H9 (cell line): ENCODE results near the gene TMEM80. TPM values are rescaled to one million over a fixed set of nuclear protein-coding genes. Genes with fewer than 3 reads are reported as not detected.

Source experiments
- DNase-seq: peaks from one replicate; pipeline ENCODE4 v3.0.0-alpha.2; 2017
- H2AFZ ChIP-seq: one replicate; pipeline ENCODE4 v1.6.1; 2013; ENCODE audit warnings: mild to moderate bottlenecking, low read length, control low read depth, moderate library complexity
- H2AK5ac ChIP-seq: 2 replicates; pipeline ENCODE4 v1.6.1; 2013; ENCODE audit warnings: low read length, control low read depth, mixed read lengths; ENCODE audit not compliant: insufficient read length
- H2BK120ac ChIP-seq: one replicate; pipeline ENCODE4 v1.6.1; 2013; ENCODE audit warnings: low read depth, mild to moderate bottlenecking, low read length, control low read depth, inconsistent platforms; ENCODE audit not compliant: poor library complexity, severe bottlenecking
- H2BK12ac ChIP-seq: 2 replicates; pipeline ENCODE4 v1.6.1; 2013; ENCODE audit warnings: low read length, control low read depth, mixed read lengths, low read depth; ENCODE audit not compliant: insufficient read length
- H2BK15ac ChIP-seq: 2 replicates; pipeline ENCODE4 v1.6.1; 2013; ENCODE audit warnings: low read depth, low read length, control low read depth
- H2BK20ac ChIP-seq: one replicate; pipeline ENCODE4 v1.6.1; 2013; ENCODE audit warnings: low read depth, mild to moderate bottlenecking, low read length, control low read depth, inconsistent platforms; ENCODE audit not compliant: poor library complexity, severe bottlenecking
- H2BK5ac ChIP-seq: 2 replicates; pipeline ENCODE4 v1.6.1; 2013; ENCODE audit warnings: low read length, control low read depth, mixed read lengths; ENCODE audit not compliant: insufficient read length
- H3K14ac ChIP-seq: 2 replicates; pipeline ENCODE4 v1.6.1; 2013; ENCODE audit warnings: low read length, control low read depth; ENCODE audit not compliant: insufficient read depth
- H3K18ac ChIP-seq: 2 replicates; pipeline ENCODE4 v1.6.1; 2013; ENCODE audit warnings: low read depth, mild to moderate bottlenecking, mixed read lengths, low read length, control low read depth; ENCODE audit not compliant: insufficient read length
- H3K23ac ChIP-seq: 2 replicates; pipeline ENCODE4 v1.6.1; 2013; ENCODE audit warnings: low read length, control low read depth, mixed read lengths, low read depth; ENCODE audit not compliant: insufficient read length
- H3K23me2 ChIP-seq: 2 replicates; pipeline ENCODE4 v1.6.1; 2013; ENCODE audit warnings: low read depth, mild to moderate bottlenecking, mixed read lengths, low read length, control low read depth; ENCODE audit not compliant: insufficient read length, poor library complexity, severe bottlenecking
- H3K27ac ChIP-seq: 2 replicates; pipeline ENCODE4 v1.5.1; 2013; ENCODE audit warnings: low read length, control low read depth, mixed read lengths, low read depth; ENCODE audit not compliant: insufficient read length
- H3K27me3 ChIP-seq: 2 replicates; pipeline ENCODE4 v1.6.1; 2013; ENCODE audit warnings: low read length, control low read depth, inconsistent platforms; ENCODE audit not compliant: insufficient read depth
- H3K4ac ChIP-seq: 2 replicates; pipeline ENCODE4 v1.6.1; 2013; ENCODE audit warnings: low read depth, mild to moderate bottlenecking, control low read depth, inconsistent platforms, low read length, moderate library complexity
- H3K4me1 ChIP-seq: 2 replicates; pipeline ENCODE4 v1.6.1; 2013; ENCODE audit warnings: low read length, control low read depth, inconsistent platforms; ENCODE audit not compliant: insufficient read depth
- H3K4me2 ChIP-seq: 2 replicates; pipeline ENCODE4 v1.6.1; 2013; ENCODE audit warnings: low read length, control low read depth, mixed read lengths; ENCODE audit not compliant: insufficient read length, insufficient read depth
- H3K56ac ChIP-seq: 2 replicates; pipeline ENCODE4 v1.6.1; 2013; ENCODE audit warnings: low read depth, mild to moderate bottlenecking, mixed read lengths, low read length, control low read depth; ENCODE audit not compliant: insufficient read length
- H3K79me1 ChIP-seq: 2 replicates; pipeline ENCODE4 v1.6.1; 2013; ENCODE audit warnings: low read depth, mild to moderate bottlenecking, moderate library complexity, low read length, control low read depth, inconsistent platforms; ENCODE audit not compliant: insufficient read depth, poor library complexity, severe bottlenecking
- H3K79me2 ChIP-seq: 2 replicates; pipeline ENCODE4 v1.6.1; 2013; ENCODE audit warnings: low read length, control low read depth, inconsistent platforms; ENCODE audit not compliant: insufficient read depth
- H3K9ac ChIP-seq: 2 replicates; pipeline ENCODE4 v1.6.1; 2013; ENCODE audit warnings: low read length, control low read depth, mixed read lengths; ENCODE audit not compliant: insufficient read length; ENCODE audit errors: extremely low read depth
- H3K9me3 ChIP-seq: one replicate; pipeline ENCODE4 v1.6.1; 2013; ENCODE audit warnings: low read depth, low read length, inconsistent platforms; ENCODE audit not compliant: control insufficient read depth
- H3T11ph ChIP-seq: one replicate; pipeline ENCODE4 v1.6.1; 2013; ENCODE audit warnings: mild to moderate bottlenecking, low read length, control low read depth, inconsistent platforms
- H4K20me1 ChIP-seq: one replicate; pipeline ENCODE4 v1.6.1; 2013; ENCODE audit not compliant: control insufficient read depth, insufficient read length, insufficient read depth
- H4K5ac ChIP-seq: 2 replicates; pipeline ENCODE4 v1.6.1; 2013; ENCODE audit warnings: low read depth, mild to moderate bottlenecking, mixed read lengths, low read length, control low read depth; ENCODE audit not compliant: insufficient read length
- H4K8ac ChIP-seq: replicated peaks from 2 replicates; pipeline ENCODE4 v1.6.1; 2013; ENCODE audit warnings: low read length, control low read depth, mixed read lengths, low read depth; ENCODE audit not compliant: insufficient read length
- H4K91ac ChIP-seq: 2 replicates; pipeline ENCODE4 v1.6.1; 2013; ENCODE audit warnings: low read depth, mild to moderate bottlenecking, moderate library complexity, mixed read lengths, low read length, control low read depth; ENCODE audit not compliant: insufficient read length
- H3K27ac Mint-ChIP-seq, 3 experiments: 2 replicates in 2 of 3; 3 replicates in 1 of 3; pipeline ENCODE4 v1.8.0; 2020 to 2021; ENCODE audit warnings: mixed read lengths in 3 of 3, mild to moderate bottlenecking in 1 of 3, moderate library complexity in 1 of 3
- H3K27me3 Mint-ChIP-seq: 2 replicates; pipeline ENCODE4 v1.8.0; 2021; ENCODE audit warnings: low read depth, mild to moderate bottlenecking, moderate library complexity, mixed read lengths
- H3K36me3 Mint-ChIP-seq, 3 experiments: 2 replicates in 2 of 3; 3 replicates in 1 of 3; pipeline ENCODE4 v1.8.0; 2020 to 2021; ENCODE audit warnings: low read depth in 3 of 3, mixed read lengths in 3 of 3; ENCODE audit not compliant: insufficient read depth in 1 of 3
- H3K4me1 Mint-ChIP-seq, 2 experiments: 2 replicates each; pipeline ENCODE4 v1.8.0; 2020; ENCODE audit warnings: mixed read lengths in 2 of 2
- H3K4me3 Mint-ChIP-seq, 2 experiments: 2 replicates in 1 of 2; 3 replicates in 1 of 2; pipeline ENCODE4 v1.8.0; 2020 to 2021; ENCODE audit warnings: mild to moderate bottlenecking in 2 of 2, mixed read lengths in 2 of 2, moderate library complexity in 1 of 2
- H3K9me3 Mint-ChIP-seq, 2 experiments: 2 replicates in 1 of 2; 3 replicates in 1 of 2; pipeline ENCODE4 v1.8.0; 2020; ENCODE audit warnings: mild to moderate bottlenecking in 2 of 2, mixed read lengths in 2 of 2, moderate library complexity in 1 of 2
- CTCF ChIP-seq: fragments of 200-600 bp; sonication (generic); conservative IDR thresholded peaks from 3 replicates; pipeline ENCODE4 v1.8.0; 2021; ENCODE audit warnings: antibody characterized with exemption, mild to moderate bottlenecking
- WGBS: extraction: QIAGEN DNeasy Blood & Tissue Kit; methylation state at CpG from one replicate; pipeline ENCODE4 v1.1.7; 2013; ENCODE audit warnings: missing lambda C conversion rate, low lambda C conversion rate, mixed read lengths; ENCODE audit not compliant: insufficient read length; ENCODE audit errors: extremely low coverage; 5-methylcytosine and 5-hydroxymethylcytosine counted together
- total RNA-seq: library from RNA; stranded (reverse); gene quantifications from 2 replicates; pipeline ENCODE4 v1.2.1, GENCODE V29; 2021

TMEM80 gene
- total RNA-seq, 1 experiment from 2014 or later, result 23.6 TPM

DNA sequence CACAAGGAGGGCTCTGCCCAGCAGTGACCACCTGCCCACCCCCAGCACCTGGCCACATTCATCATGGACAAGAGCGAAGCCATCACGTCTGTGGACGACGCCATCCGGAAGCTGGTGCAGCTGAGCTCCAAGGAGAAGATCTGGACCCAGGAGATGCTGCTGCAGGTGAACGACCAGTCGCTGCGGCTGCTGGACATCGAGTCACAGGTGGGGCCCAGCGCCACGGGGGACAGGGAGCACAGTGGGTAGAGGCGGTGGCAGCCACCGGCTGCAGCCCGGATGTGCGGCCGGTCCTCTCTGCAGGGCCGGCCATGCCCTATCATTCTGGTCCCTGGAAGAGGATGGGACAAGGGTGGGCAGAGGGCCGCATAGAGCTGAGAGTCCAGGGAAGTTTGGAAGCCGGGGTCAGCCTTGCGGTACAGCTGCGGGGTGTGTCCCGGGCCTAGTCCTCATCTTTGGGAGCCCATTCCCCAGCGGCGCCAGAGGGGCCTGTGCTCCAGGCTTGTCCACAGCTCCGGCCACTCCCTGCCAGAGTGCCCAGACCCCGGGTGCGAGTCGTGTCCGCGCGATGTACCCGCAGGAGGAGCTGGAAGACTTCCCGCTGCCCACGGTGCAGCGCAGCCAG lies 24.5 kb downstream of the TMEM80 start:
- peak overlapping the region; percentile 41 to 71; a peak in 3 of 5 replicates for H3K4me3 Mint-ChIP-seq
- H4K91ac ChIP-seq, result no peak overlapping the region
- no CpG with 5 or more reads among the region's 35 CpGs for WGBS
- H3K36me3 Mint-ChIP-seq, result peaks cover 2 to 15% (median 3%) of the 10 kb centered on the region in 3 experiments; a peak in 5 of 7 replicates
- H3K4ac ChIP-seq, result no peak overlapping the region
- H4K20me1 ChIP-seq, result no peaks in the 10 kb centered on the region
- H2AFZ ChIP-seq, result no peak overlapping the region
- H2BK12ac ChIP-seq, result no peak overlapping the region
- no peak overlapping the region for H2BK5ac ChIP-seq
- H2BK20ac ChIP-seq, result no peak overlapping the region
- no peak overlapping the region for H3K27ac ChIP-seq
- H3K23me2 ChIP-seq, result no peaks in the 10 kb centered on the region
- peaks cover 3 to 20% of the 10 kb centered on the region in 2 experiments; a peak in 3 of 4 replicates for H3K4me1 Mint-ChIP-seq
- no peak overlapping the region for H2BK15ac ChIP-seq
- no peak overlapping the region for H3T11ph ChIP-seq
- H3K4me1 ChIP-seq, result no peaks in the 10 kb centered on the region
- no peaks in the 10 kb centered on the region for H3K79me1 ChIP-seq
- H3K9me3 Mint-ChIP-seq, result peaks cover 6 to 7% of the 10 kb centered on the region in 2 experiments
- H3K79me2 ChIP-seq, result no peaks in the 10 kb centered on the region
- H3K23ac ChIP-seq, result no peak overlapping the region
- no peak overlapping the region for H2AK5ac ChIP-seq
- H4K5ac ChIP-seq, result no peak overlapping the region
- H2BK120ac ChIP-seq, result no peak overlapping the region
- H3K56ac ChIP-seq, result no peak overlapping the region
- H3K4me2 ChIP-seq, result peak overlapping the region; percentile 51
- 0 out of 2 replicates have a peak overlapping the region, but pooled peaks have one; percentile 34 for H3K14ac ChIP-seq
- no peaks in the 10 kb centered on the region for H3K27me3 ChIP-seq
- H3K18ac ChIP-seq, result peak overlapping the region; percentile 17
- no peak overlapping the region for H3K9ac ChIP-seq
- no peak overlapping the region for H3K27ac Mint-ChIP-seq
- no peaks in the 10 kb centered on the region for H3K27me3 Mint-ChIP-seq
- no peak for TF ChIP-seq CTCF
- no peak for DNase-seq
- H3K9me3 ChIP-seq, result no peaks in the 10 kb centered on the region
- no peak overlapping the region for H4K8ac ChIP-seq
